Mesendoderm (in vitro differentiated cells): Measurements from ENCODE around the gene FOXP1.

Experiments
- DNase-seq: peaks from one replicate; pipeline ENCODE4 v3.0.0; 2013
- H2AK5ac ChIP-seq: 2 replicates; pipeline ENCODE4 v1.6.1; 2013; ENCODE audit warnings: low read length, inconsistent platforms
- H2BK120ac ChIP-seq: 2 replicates; pipeline ENCODE4 v1.6.1; 2013; ENCODE audit warnings: low read depth, mild to moderate bottlenecking, low read length, moderate library complexity, mixed read lengths
- H2BK15ac ChIP-seq: replicated peaks from 2 replicates; pipeline ENCODE4 v1.6.1; 2013; ENCODE audit warnings: low read depth, mild to moderate bottlenecking, moderate library complexity
- H2BK5ac ChIP-seq: 2 replicates; pipeline ENCODE4 v1.6.1; 2013; ENCODE audit warnings: low read length, inconsistent platforms
- H3K18ac ChIP-seq: 2 replicates; pipeline ENCODE4 v1.6.1; 2013; ENCODE audit warnings: mild to moderate bottlenecking, low read length, mixed read lengths
- H3K23ac ChIP-seq: one replicate; pipeline ENCODE4 v1.6.1; 2013; ENCODE audit warnings: low read length
- H3K27ac ChIP-seq: 2 replicates; pipeline ENCODE4 v1.5.1; 2013; ENCODE audit warnings: low read depth, mild to moderate bottlenecking, inconsistent platforms, low read length, moderate library complexity
- H3K27me3 ChIP-seq: 2 replicates; pipeline ENCODE4 v1.6.1; 2013; ENCODE audit warnings: low read length, control low read depth, mild to moderate bottlenecking, inconsistent platforms; ENCODE audit not compliant: insufficient read depth, poor library complexity
- H3K36me3 ChIP-seq: 2 replicates; pipeline ENCODE4 v1.6.1; 2013; ENCODE audit warnings: low read length, inconsistent platforms; ENCODE audit not compliant: control insufficient read depth, insufficient read depth
- H3K4ac ChIP-seq: one replicate; pipeline ENCODE4 v1.6.1; 2013; ENCODE audit warnings: low read depth, mild to moderate bottlenecking, low read length, moderate library complexity
- H3K4me1 ChIP-seq: 2 replicates; pipeline ENCODE4 v1.6.1; 2013; ENCODE audit warnings: low read depth, low read length, inconsistent platforms; ENCODE audit not compliant: control insufficient read depth
- H3K4me2 ChIP-seq: 2 replicates; pipeline ENCODE4 v1.6.1; 2013; ENCODE audit warnings: low read length
- H3K4me3 ChIP-seq: 2 replicates; pipeline ENCODE4 v1.5.1; 2013; ENCODE audit warnings: mild to moderate bottlenecking, low read length
- H3K56ac ChIP-seq: one replicate; pipeline ENCODE4 v1.6.1; 2013; ENCODE audit warnings: low read length
- H3K79me1 ChIP-seq: 2 replicates; pipeline ENCODE4 v1.6.1; 2013; ENCODE audit warnings: low read length, inconsistent platforms
- H3K79me2 ChIP-seq: 2 replicates; pipeline ENCODE4 v1.6.1; 2013; ENCODE audit warnings: mild to moderate bottlenecking, low read length; ENCODE audit not compliant: control insufficient read depth, insufficient read depth
- H3K9ac ChIP-seq: 2 replicates; pipeline ENCODE4 v1.6.1; 2013; ENCODE audit warnings: low read length, inconsistent platforms
- H4K5ac ChIP-seq: one replicate; pipeline ENCODE4 v1.6.1; 2013; ENCODE audit warnings: low read length
- H4K8ac ChIP-seq: one replicate; pipeline ENCODE4 v1.6.1; 2013; ENCODE audit warnings: low read depth, mild to moderate bottlenecking, control low read depth, low read length, moderate library complexity
- WGBS: extraction: QIAGEN DNeasy Blood & Tissue Kit; methylation state at CpG from one replicate; pipeline ENCODE4 v1.1.7; 2013; ENCODE audit warnings: low lambda C conversion rate, missing lambda C conversion rate; ENCODE audit not compliant: insufficient coverage; ENCODE audit errors: extremely low coverage; 5-methylcytosine and 5-hydroxymethylcytosine counted together

FOXP1 gene

GRCh38 chr3:71310980-71311660 is 272.4 kb downstream of the FOXP1 start:
- Histone ChIP-seq H4K8ac (no peak overlapping the region), H3K4me1 (no peaks in the 10 kb centered on the region), H3K79me2 (no peaks in the 10 kb centered on the region), H3K4me3 (no peak overlapping the region), H2BK120ac (no peak overlapping the region), H3K4ac (no peak overlapping the region), H3K4me2 (no peak overlapping the region), H3K36me3 (no peaks in the 10 kb centered on the region), H3K27ac (no peak overlapping the region), H2BK15ac (no peak overlapping the region), H3K56ac (no peak overlapping the region), H3K23ac (no peak overlapping the region), H3K27me3 (no peaks in the 10 kb centered on the region), H2AK5ac (no peak overlapping the region), H3K79me1 (no peaks in the 10 kb centered on the region), H4K5ac (no peak overlapping the region), H2BK5ac (no peak overlapping the region), H3K18ac (no peak overlapping the region), H3K9ac (no peak overlapping the region)
- DNase-seq = no peak
- WGBS = no CpG with 5 or more reads among the region's 9 CpGs

DNA sequence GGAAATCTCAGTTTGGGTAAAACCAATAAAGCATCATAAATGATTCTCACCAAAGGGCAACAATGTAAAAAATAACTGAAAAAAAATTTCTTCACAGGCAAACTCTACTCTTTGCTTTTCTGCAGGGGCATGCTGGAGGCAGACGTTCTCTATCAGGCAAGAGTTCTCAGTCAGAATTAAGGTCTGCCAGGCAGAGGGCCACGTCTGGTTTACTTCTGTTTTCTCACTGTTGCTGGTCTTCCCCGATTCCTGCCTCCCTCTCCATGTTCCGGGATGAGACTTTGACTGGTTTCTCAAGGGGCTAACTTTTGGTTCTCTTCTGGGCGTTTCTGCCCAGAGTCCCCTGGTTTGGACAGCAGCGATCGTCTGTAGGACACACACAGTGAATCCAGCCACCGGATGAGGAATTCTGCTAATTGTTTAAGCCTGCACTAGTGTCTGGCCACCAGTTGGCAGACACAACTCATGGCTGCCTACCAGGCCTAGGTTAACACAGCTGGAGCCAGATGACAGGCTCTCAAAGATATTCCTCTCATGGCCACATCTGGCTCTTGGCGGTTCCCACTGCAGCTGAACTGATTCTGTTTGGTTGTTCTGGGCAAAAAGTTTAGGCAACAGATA is 273.1 kb downstream of the FOXP1 start:
- H3K4me3 ChIP-seq = no peak overlapping the region
- H3K9ac ChIP-seq = no peak overlapping the region
- no peak overlapping the region for H2BK5ac ChIP-seq
- no peak overlapping the region for H3K23ac ChIP-seq
- no peak overlapping the region for H3K27ac ChIP-seq
- peak; percentile 81 for DNase-seq
- H3K27me3 ChIP-seq = no peaks in the 10 kb centered on the region
- no peaks in the 10 kb centered on the region for H3K79me1 ChIP-seq
- H3K18ac ChIP-seq = peak overlapping the region; percentile 64
- peak overlapping the region; percentile 85 for H2BK15ac ChIP-seq
- H4K8ac ChIP-seq = no peak overlapping the region
- no peak overlapping the region for H3K4me2 ChIP-seq
- no peak overlapping the region for H3K56ac ChIP-seq
- no peak overlapping the region for H2BK120ac ChIP-seq
- H3K36me3 ChIP-seq = no peaks in the 10 kb centered on the region
- no peak overlapping the region for H3K4ac ChIP-seq
- H4K5ac ChIP-seq = no peak overlapping the region
- no peaks in the 10 kb centered on the region for H3K4me1 ChIP-seq
- H2AK5ac ChIP-seq = no peak overlapping the region
- H3K79me2 ChIP-seq = no peaks in the 10 kb centered on the region
- WGBS = no CpG with 5 or more reads among the region's 9 CpGs

DNA sequence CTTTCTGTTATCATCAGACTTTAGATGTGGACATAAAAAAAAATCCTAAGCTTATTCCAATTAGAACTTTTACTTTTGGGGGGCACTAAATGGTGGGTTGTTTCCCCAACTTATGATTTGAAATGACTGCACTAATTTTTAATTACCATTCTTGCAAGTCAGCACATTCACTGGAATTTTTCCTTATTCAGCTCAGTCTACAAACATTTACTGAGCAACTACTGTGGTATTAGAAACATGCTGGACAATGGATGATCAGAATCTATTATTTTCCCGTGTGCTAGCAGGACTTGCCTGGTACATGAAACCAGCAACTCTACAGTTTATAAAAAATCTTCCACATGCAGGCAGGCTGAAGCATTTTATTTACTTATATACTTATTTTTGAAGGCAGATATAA is 273.6 kb downstream of the FOXP1 start:
- Histone ChIP-seq H3K23ac (no peak overlapping the region), H3K79me1 (no peaks in the 10 kb centered on the region), H3K4ac (no peak overlapping the region), H3K56ac (no peak overlapping the region), H3K36me3 (no peaks in the 10 kb centered on the region), H3K79me2 (no peaks in the 10 kb centered on the region), H2BK5ac (no peak overlapping the region), H3K18ac (no peak overlapping the region), H3K27ac (no peak overlapping the region), H3K4me1 (no peaks in the 10 kb centered on the region), H3K9ac (no peak overlapping the region), H4K5ac (no peak overlapping the region), H2BK120ac (no peak overlapping the region), H2AK5ac (no peak overlapping the region), H4K8ac (no peak overlapping the region), H2BK15ac (no peak overlapping the region), H3K4me3 (no peak overlapping the region), H3K4me2 (no peak overlapping the region), H3K27me3 (no peaks in the 10 kb centered on the region)
- WGBS = no CpG with 5 or more reads among the region's 1 CpG
- no peak for DNase-seq

DNA sequence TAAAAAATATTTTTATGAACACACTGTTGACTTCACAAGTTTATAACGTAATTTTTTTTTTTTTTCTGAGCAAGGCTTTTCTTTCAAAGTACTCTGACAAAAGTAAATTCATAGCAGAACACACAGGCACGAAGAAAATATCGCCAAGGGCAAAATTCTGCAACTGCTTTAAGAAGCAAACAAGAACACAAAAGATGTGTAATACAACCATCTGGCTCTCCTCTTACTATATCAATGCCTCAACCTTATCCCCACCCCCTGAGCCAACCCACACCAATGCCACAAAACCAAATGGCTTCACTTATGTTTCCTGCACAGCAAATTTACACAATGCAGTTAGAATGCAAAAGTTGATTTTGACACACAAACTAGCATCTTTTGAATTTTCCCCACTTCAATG is 274.2 kb downstream of the FOXP1 start:
- no peak overlapping the region for H3K56ac ChIP-seq
- no peak overlapping the region for H4K5ac ChIP-seq
- peak overlapping the region; percentile 67 for H4K8ac ChIP-seq
- no peak overlapping the region for H3K27ac ChIP-seq
- no peak overlapping the region for H3K23ac ChIP-seq
- no peak overlapping the region for H2BK120ac ChIP-seq
- H2BK5ac ChIP-seq = no peak overlapping the region
- DNase-seq = no peak
- no peak overlapping the region for H2BK15ac ChIP-seq
- no peaks in the 10 kb centered on the region for H3K4me1 ChIP-seq
- H3K79me1 ChIP-seq = no peaks in the 10 kb centered on the region
- no peaks in the 10 kb centered on the region for H3K36me3 ChIP-seq
- no peak overlapping the region for H3K4ac ChIP-seq
- H3K18ac ChIP-seq = no peak overlapping the region
- no peak overlapping the region for H2AK5ac ChIP-seq
- H3K9ac ChIP-seq = no peak overlapping the region
- no peak overlapping the region for H3K4me2 ChIP-seq
- H3K79me2 ChIP-seq = no peaks in the 10 kb centered on the region
- no peaks in the 10 kb centered on the region for H3K27me3 ChIP-seq
- 100% methylated on average over 1 of the region's 3 CpGs for WGBS
- H3K4me3 ChIP-seq = no peak overlapping the region

GRCh38 chr3:71308836-71309235 is 274.7 kb downstream of the FOXP1 start:
- DNase-seq = no peak
- WGBS = 100% methylated on average over 2 of the region's 4 CpGs
- Histone ChIP-seq H3K4me3 (no peak overlapping the region), H3K79me1 (no peaks in the 10 kb centered on the region), H2BK120ac (no peak overlapping the region), H3K4me1 (no peaks in the 10 kb centered on the region), H4K5ac (no peak overlapping the region), H3K9ac (no peak overlapping the region), H2AK5ac (no peak overlapping the region), H4K8ac (no peak overlapping the region), H3K79me2 (no peaks in the 10 kb centered on the region), H3K27me3 (no peaks in the 10 kb centered on the region), H3K23ac (no peak overlapping the region), H3K27ac (no peak overlapping the region), H3K56ac (no peak overlapping the region), H3K18ac (no peak overlapping the region), H3K4ac (no peak overlapping the region), H3K36me3 (no peaks in the 10 kb centered on the region), H3K4me2 (no peak overlapping the region), H2BK5ac (no peak overlapping the region), H2BK15ac (no peak overlapping the region)
